Stimulated activated effector memory CD8-positive, alpha-beta T cell treated with anti-CD3 and anti-CD28 coated beads, Interleukin-12 subunit alpha, Interleukin-12 subunit beta, amount 100 ng/mL, for 72 hours (primary cell): ENCODE results near the gene PTH1R.

Experiments used
- ATAC-seq: fragments of 150-1000 bp; cut with Tn5 transposase; 2 replicates; pipeline ENCODE4 v1.10.0; 2021
- DNase-seq, 2 donors: peaks; one replicate each; pipeline ENCODE4 v3.0.0; 2021 to 2022; ENCODE audit warnings: low spot score in 2 of 2
- H3K27ac Mint-ChIP-seq: one replicate; pipeline ENCODE4 v1.8.0; 2022; ENCODE audit warnings: mild to moderate bottlenecking, mixed read lengths
- H3K36me3 Mint-ChIP-seq: one replicate; pipeline ENCODE4 v1.8.0; 2022; ENCODE audit warnings: mild to moderate bottlenecking, mixed read lengths
- H3K4me1 Mint-ChIP-seq: one replicate; pipeline ENCODE4 v1.8.0; 2022; ENCODE audit warnings: mixed read lengths
- H3K4me3 Mint-ChIP-seq: one replicate; pipeline ENCODE4 v1.8.0; 2022; ENCODE audit warnings: mild to moderate bottlenecking, mixed read lengths
- H3K9me3 Mint-ChIP-seq: one replicate; pipeline ENCODE4 v1.8.0; 2022; ENCODE audit warnings: mixed read lengths

PTH1R gene

DNA sequence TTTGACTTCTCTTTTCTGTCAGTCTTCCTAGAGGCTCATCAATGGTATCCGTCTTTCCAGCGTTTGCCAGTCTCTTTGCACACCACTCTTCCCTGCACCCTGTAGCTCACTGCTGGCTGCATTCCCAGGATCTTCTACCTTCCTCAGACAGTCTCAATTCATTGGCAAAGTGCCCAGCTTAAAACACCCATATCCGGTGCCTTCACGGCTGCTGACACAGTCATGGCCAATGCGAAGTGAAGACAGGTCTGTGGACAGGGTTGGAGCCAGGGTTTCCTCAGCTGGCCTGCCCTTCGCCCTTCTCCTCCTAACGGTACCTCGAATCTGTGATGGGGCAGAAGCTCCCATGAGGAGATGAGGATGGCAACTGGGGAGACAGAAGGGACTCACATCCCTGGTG, 36.1 kb downstream of the PTH1R start:
- H3K4me3 Mint-ChIP-seq = no peak overlapping the region
- peaks cover 46% of the 10 kb centered on the region for H3K4me1 Mint-ChIP-seq
- H3K36me3 Mint-ChIP-seq = peaks cover 38% of the 10 kb centered on the region
- ATAC-seq = no peak
- no peak overlapping the region for H3K27ac Mint-ChIP-seq
- no peak for DNase-seq
- no peaks in the 10 kb centered on the region for H3K9me3 Mint-ChIP-seq

DNA sequence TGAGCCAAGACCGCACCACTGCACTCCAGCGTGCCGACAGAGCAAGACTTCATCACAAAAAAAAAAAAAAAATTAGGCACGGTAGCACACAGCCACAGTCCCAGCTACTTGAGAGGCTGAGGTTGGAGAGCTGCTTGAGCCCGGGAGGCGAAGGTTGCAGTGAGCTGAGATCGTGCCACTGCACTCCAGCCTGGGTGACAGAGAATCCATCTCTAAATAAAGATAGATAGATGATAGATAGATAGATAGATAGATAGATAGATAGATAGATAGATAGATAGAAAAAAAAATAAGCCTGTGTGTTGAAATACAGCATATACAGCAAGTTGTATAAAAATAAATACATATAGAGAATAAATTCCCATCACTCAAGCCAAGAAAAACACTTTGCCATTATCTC, 37.3 kb downstream of the PTH1R start:
- H3K4me1 Mint-ChIP-seq = peaks cover 41% of the 10 kb centered on the region
- no peak overlapping the region for H3K27ac Mint-ChIP-seq
- peaks cover 50% of the 10 kb centered on the region for H3K36me3 Mint-ChIP-seq
- H3K9me3 Mint-ChIP-seq = no peaks in the 10 kb centered on the region
- H3K4me3 Mint-ChIP-seq = no peak overlapping the region
- DNase-seq (no peak), ATAC-seq (no peak)

- no peaks in the 10 kb centered on the region for H3K9me3 Mint-ChIP-seq
- ATAC-seq (peak; percentile 76), DNase-seq (no peak)
- H3K36me3 Mint-ChIP-seq = peaks cover 55% of the 10 kb centered on the region
- peaks cover 41% of the 10 kb centered on the region for H3K4me1 Mint-ChIP-seq
- peak overlapping the region; percentile 2 for H3K27ac Mint-ChIP-seq
- no peak overlapping the region for H3K4me3 Mint-ChIP-seq
Measured at GRCh38 chr3:46915297-46915822, 37.8 kb downstream of the PTH1R start.

GRCh38 chr3:46916278-46916677, 38.8 kb downstream of the PTH1R start:
- no peaks in the 10 kb centered on the region for H3K9me3 Mint-ChIP-seq
- no peak for ATAC-seq
- peaks cover 41% of the 10 kb centered on the region for H3K4me1 Mint-ChIP-seq
- no peak for DNase-seq
- H3K36me3 Mint-ChIP-seq = peaks cover 64% of the 10 kb centered on the region
- H3K4me3 Mint-ChIP-seq = no peak overlapping the region
- H3K27ac Mint-ChIP-seq = peak overlapping the region; percentile 18

DNA sequence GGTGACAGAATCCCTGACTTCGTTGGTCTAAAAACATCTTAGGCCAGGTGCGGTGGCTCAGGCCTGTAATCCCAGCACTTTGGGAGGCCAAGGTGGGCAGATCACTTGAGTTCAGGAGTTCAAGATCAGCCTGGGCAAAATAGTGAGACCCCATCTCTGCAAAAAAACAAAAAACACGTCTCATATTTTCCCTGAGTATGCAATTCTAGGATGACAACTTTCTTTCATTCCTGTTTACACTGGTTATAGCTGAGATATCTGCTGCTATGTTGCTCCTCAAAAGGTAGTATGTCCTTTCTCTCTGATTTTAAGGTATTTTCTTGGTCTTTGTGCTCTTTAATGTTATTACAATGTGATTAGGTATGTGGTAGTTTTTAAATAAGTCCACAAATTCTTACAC, 39.3 kb downstream of the PTH1R start:
- H3K27ac Mint-ChIP-seq = no peak overlapping the region
- peaks cover 70% of the 10 kb centered on the region for H3K36me3 Mint-ChIP-seq
- H3K4me3 Mint-ChIP-seq = no peak overlapping the region
- peaks cover 41% of the 10 kb centered on the region for H3K4me1 Mint-ChIP-seq
- DNase-seq = no peak
- ATAC-seq = no peak
- H3K9me3 Mint-ChIP-seq = no peaks in the 10 kb centered on the region

DNA sequence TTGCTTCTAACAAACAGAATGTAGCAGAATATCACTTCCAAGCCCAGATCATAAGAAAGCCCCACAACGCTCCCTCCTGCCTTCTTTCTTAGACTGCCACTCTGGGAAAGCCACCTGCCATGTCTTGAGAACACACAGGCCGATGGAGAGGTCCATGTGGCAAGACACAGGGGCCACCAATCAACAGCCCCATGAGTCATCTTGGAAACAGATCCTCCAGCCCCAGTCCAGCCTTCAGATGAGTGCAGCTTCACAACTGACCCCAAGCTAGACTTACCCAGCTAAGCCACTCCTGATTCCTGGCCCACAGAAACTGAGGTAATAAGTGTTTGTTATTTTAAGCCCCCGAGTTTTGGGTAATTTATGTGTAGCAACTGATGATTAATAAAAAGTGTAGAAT, 39.7 kb downstream of the PTH1R start:
- H3K36me3 Mint-ChIP-seq = peaks cover 74% of the 10 kb centered on the region
- H3K9me3 Mint-ChIP-seq = no peaks in the 10 kb centered on the region
- peaks cover 41% of the 10 kb centered on the region for H3K4me1 Mint-ChIP-seq
- DNase-seq = no peak
- ATAC-seq = no peak
- no peak overlapping the region for H3K27ac Mint-ChIP-seq
- H3K4me3 Mint-ChIP-seq = no peak overlapping the region

- Mint-ChIP-seq H3K4me3 (no peak overlapping the region), H3K27ac (peak overlapping the region; percentile 40), H3K36me3 (peaks cover 84% of the 10 kb centered on the region), H3K9me3 (no peaks in the 10 kb centered on the region), H3K4me1 (peaks cover 39% of the 10 kb centered on the region)
- ATAC-seq = no peak
- no peak for DNase-seq
Measured at GRCh38 chr3:46918202-46918601, 40.7 kb downstream of the PTH1R start.

DNA sequence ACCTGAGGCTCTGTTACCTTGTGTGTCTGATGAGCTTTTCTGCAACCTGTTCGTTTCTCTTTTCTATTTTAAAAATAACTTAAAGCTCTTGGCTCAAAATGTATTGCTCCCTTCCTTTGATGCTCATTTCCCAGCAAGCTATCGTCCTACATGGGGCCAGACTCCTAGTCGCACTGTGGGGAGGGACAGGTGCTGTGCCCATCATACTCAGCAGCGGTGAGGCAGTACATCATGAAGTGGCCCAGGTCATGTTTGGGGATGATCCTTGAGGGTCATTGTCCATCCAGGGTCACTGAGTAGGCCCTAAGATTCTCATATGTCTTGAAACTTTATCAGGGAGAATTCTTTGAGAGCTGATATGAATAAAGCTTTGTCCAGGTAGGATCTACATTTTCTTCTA, 41.1 kb downstream of the PTH1R start:
- peaks cover 88% of the 10 kb centered on the region for H3K36me3 Mint-ChIP-seq
- H3K27ac Mint-ChIP-seq = peak overlapping the region; percentile 40
- H3K4me1 Mint-ChIP-seq = peaks cover 39% of the 10 kb centered on the region
- no peak overlapping the region for H3K4me3 Mint-ChIP-seq
- no peak for ATAC-seq
- DNase-seq = no peak
- no peaks in the 10 kb centered on the region for H3K9me3 Mint-ChIP-seq

- no peaks in the 10 kb centered on the region for H3K9me3 Mint-ChIP-seq
- no peak for ATAC-seq
- H3K36me3 Mint-ChIP-seq = peaks cover 94% of the 10 kb centered on the region
- H3K27ac Mint-ChIP-seq = no peak overlapping the region
- H3K4me1 Mint-ChIP-seq = peaks cover 33% of the 10 kb centered on the region
- no peak overlapping the region for H3K4me3 Mint-ChIP-seq
- DNase-seq = no peak
Measured at GRCh38 chr3:46921041-46921440, 43.5 kb downstream of the PTH1R start.

- ATAC-seq (no peak), DNase-seq (no peak)
- peaks cover 97% of the 10 kb centered on the region for H3K36me3 Mint-ChIP-seq
- H3K4me1 Mint-ChIP-seq = peaks cover 33% of the 10 kb centered on the region
- H3K9me3 Mint-ChIP-seq = no peaks in the 10 kb centered on the region
- no peak overlapping the region for H3K4me3 Mint-ChIP-seq
- no peak overlapping the region for H3K27ac Mint-ChIP-seq
Measured at GRCh38 chr3:46921871-46922271, 44.4 kb downstream of the PTH1R start.

DNA sequence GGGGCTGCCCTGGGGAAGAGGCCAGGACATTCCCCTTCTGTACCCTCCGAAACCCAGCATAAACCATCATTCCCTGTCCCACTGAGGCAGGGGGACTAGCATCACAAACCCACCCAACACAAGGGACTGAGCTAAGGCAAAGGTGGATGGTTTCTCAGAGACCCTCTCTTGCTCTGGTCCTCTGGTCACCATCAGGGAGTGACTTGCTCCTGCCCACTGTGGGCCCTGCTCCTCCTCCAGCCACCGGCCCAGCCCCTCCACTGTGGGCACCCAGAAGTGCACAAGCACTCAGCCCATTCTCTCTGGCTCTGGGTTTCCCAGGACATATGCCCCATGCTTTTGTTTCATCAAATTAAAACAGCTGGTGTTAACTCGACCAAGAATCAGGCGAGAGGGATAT, 44.9 kb downstream of the PTH1R start:
- no peak for DNase-seq
- H3K9me3 Mint-ChIP-seq = no peaks in the 10 kb centered on the region
- no peak for ATAC-seq
- peaks cover 34% of the 10 kb centered on the region for H3K4me1 Mint-ChIP-seq
- H3K27ac Mint-ChIP-seq = peak overlapping the region; percentile 90
- no peak overlapping the region for H3K4me3 Mint-ChIP-seq
- H3K36me3 Mint-ChIP-seq = peaks cover 98% of the 10 kb centered on the region

DNA sequence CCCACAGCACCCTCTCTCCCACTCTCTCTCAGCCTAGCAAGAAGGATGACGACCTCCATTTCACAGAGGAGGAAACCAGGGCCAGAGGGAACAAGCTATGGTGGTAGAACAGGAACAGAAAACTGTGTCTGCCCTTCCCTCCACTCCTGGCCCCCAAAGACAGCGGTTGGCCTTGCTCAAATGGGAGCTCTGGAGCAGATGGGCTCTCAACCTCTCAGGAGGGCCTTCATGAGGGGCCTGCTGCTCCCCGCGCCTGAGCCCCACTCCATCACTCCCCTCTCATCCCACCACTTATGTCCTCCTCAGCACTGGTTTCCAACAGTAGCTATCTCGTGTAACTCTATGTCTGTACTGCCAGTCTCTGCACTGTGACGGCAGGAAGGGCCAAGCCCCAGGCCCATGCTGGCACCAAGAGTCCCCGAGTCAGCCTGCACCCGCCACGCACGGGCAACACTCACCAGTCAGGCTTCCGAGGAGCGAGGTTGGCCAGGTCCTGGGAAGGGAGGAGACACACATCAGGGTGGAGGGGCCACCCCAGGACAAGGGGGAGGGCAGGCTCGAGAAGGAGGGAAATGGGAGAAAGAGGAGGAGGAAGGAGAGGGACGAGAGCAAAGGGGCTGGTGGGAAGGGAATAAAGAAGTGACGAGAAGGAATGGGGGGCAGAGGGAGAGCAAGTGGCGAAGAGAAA, 45.5 kb downstream of the PTH1R start:
- peaks cover 94% of the 10 kb centered on the region for H3K36me3 Mint-ChIP-seq
- peak overlapping the region; percentile 90 for H3K27ac Mint-ChIP-seq
- no peaks in the 10 kb centered on the region for H3K9me3 Mint-ChIP-seq
- H3K4me1 Mint-ChIP-seq = peaks cover 40% of the 10 kb centered on the region
- H3K4me3 Mint-ChIP-seq = no peak overlapping the region
- no peak for ATAC-seq
- DNase-seq = no peak

GRCh38 chr3:46923559-46924350, 46.2 kb downstream of the PTH1R start:
- Mint-ChIP-seq H3K9me3 (peaks cover 3% of the 10 kb centered on the region), H3K4me1 (peaks cover 47% of the 10 kb centered on the region), H3K36me3 (peaks cover 94% of the 10 kb centered on the region), H3K27ac (peak overlapping the region; percentile 90), H3K4me3 (no peak overlapping the region)
- ATAC-seq (peak; percentile 48), DNase-seq (no peak)

DNA sequence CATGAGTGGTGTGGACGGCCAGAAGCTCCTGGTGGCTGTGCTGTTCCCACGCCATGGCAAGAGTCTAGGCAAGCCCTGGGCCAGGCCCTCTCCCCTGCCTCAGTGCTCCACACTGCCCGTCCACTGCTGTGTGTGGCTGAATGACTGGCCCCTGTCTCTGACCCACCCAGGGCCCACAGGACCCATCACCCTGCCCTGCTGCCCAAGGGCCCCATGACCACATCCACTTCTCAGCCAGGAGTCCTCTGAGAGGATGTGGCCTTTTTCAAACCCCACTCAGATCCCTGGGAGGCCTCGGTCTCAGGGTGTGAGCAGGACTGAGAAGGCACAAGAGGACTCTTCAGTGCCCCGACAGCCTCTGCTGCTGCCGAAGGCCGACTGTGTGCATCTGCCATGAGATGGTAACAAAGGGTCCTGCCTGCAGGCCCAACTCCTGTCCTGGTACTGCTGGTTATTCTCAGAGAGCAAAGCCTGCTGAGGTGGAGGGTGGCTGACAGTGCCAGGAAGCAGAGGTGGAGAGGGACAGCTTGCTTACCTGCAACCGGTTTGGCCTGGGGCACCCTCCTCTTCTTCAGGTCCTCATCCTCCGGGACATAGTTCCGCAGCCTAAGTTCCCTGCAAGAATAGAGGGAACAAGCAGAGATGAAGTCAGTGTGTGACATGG, 47.5 kb downstream of the PTH1R start:
- peaks cover 6% of the 10 kb centered on the region for H3K9me3 Mint-ChIP-seq
- no peak overlapping the region for H3K4me3 Mint-ChIP-seq
- H3K36me3 Mint-ChIP-seq = peaks cover 90% of the 10 kb centered on the region
- DNase-seq = no peak
- ATAC-seq = no peak
- H3K27ac Mint-ChIP-seq = peak overlapping the region; percentile 88
- peaks cover 55% of the 10 kb centered on the region for H3K4me1 Mint-ChIP-seq

GRCh38 chr3:46925585-46925934, 48.0 kb downstream of the PTH1R start:
- Mint-ChIP-seq H3K27ac (peak overlapping the region; percentile 88), H3K4me1 (peaks cover 61% of the 10 kb centered on the region), H3K4me3 (no peak overlapping the region), H3K36me3 (peaks cover 86% of the 10 kb centered on the region), H3K9me3 (peaks cover 6% of the 10 kb centered on the region)
- ATAC-seq (no peak), DNase-seq (no peak)
